ENCODE measurements around the gene LUC7L3.

- no peak for TF ChIP-seq POLR2AphosphoS5 (IDR thresholded peaks at IDR 0.05)
- no peak for TF ChIP-seq POLR2A (IDR thresholded peaks at IDR 0.05)
- TF ChIP-seq CTCF (IDR thresholded peaks at IDR 0.05), result no peak
- TF ChIP-seq EP300 (IDR thresholded peaks at IDR 0.05; ENCODE audit: low read depth), result no peak
Observed at GRCh38 chr17:50699410-50699809, 20.0 kb upstream of the LUC7L3 start.
